Cardiac muscle cell (in vitro differentiated cells and primary cell): ENCODE results near the gene CYB561D1. TPM values are rescaled to one million over a fixed set of nuclear protein-coding genes. Genes with fewer than 3 reads are reported as not detected.

Experiments
- DNase-seq, 2 donors: peaks; one replicate each; pipeline versions ENCODE4 v3.0.0 to v3.0.0-alpha.2; 2010 to 2017; ENCODE audit warnings: low read depth in 1 of 2, low spot score in 1 of 2
- H3K27ac ChIP-seq: fragments of 200-600 bp; sonication (generic); 2 replicates; pipeline ENCODE4 v1.5.1; 2016
- H3K27me3 ChIP-seq: fragments of 200-600 bp; sonication (generic); 2 replicates; pipeline ENCODE4 v1.6.0; 2016; ENCODE audit warnings: control low read depth
- H3K36me3 ChIP-seq: fragments of 200-600 bp; sonication (generic); 2 replicates; pipeline ENCODE4 v1.5.1; 2016; ENCODE audit warnings: control low read depth
- H3K4me1 ChIP-seq: fragments of 200-600 bp; sonication (generic); 2 replicates; pipeline ENCODE4 v1.8.1; 2017; ENCODE audit warnings: low read depth, mild to moderate bottlenecking, mixed run types
- H3K4me3 ChIP-seq: fragments of 200-600 bp; sonication (generic); 2 replicates; pipeline ENCODE4 v1.5.1; 2016; ENCODE audit warnings: mild to moderate bottlenecking
- H3K9me3 ChIP-seq: fragments of 200-600 bp; sonication (generic); 2 replicates; pipeline ENCODE4 v1.5.1; 2017; ENCODE audit warnings: low read depth, mild to moderate bottlenecking, control low read depth
- CTCF ChIP-seq: IDR thresholded peaks from 2 replicates; pipeline ENCODE4 v1.5.1; 2012; ENCODE audit warnings: low read depth, mild to moderate bottlenecking, low read length
- polyA plus RNA-seq: library from polyadenylated mRNA; unstranded; fragments of >200 nt; fragmentation: Nextera tagmentation; extraction: Ambion mirVana; gene quantifications from 2 replicates; pipeline ENCODE4 v1.2.1, GENCODE V29; 2016
- total RNA-seq: library from RNA; depleted of rRNA; stranded (reverse); fragments of >200 nt; gene quantifications from 2 replicates; pipeline ENCODE4 v1.2.3, GENCODE V29; 2016

CYB561D1 gene
- total and polyA plus RNA-seq, 2 experiments from 2014 or later: 5.3 to 6.6 TPM

- H3K4me3 ChIP-seq: no peak overlapping the region
- H3K4me1 ChIP-seq: no peaks in the 10 kb centered on the region
- no peaks in the 10 kb centered on the region for H3K27me3 ChIP-seq
- no peaks in the 10 kb centered on the region for H3K9me3 ChIP-seq
- DNase-seq: no peak
- H3K27ac ChIP-seq: no peak overlapping the region
- TF ChIP-seq CTCF: no peak
- peaks cover 6% of the 10 kb centered on the region for H3K36me3 ChIP-seq
Measured at GRCh38 chr1:109487261-109487660, 6.6 kb upstream of the CYB561D1 start.

GRCh38 chr1:109488201-109488600 is 5.7 kb upstream of the CYB561D1 start:
- peaks cover 6% of the 10 kb centered on the region for H3K36me3 ChIP-seq
- H3K9me3 ChIP-seq: no peaks in the 10 kb centered on the region
- H3K4me1 ChIP-seq: no peaks in the 10 kb centered on the region
- H3K4me3 ChIP-seq: no peak overlapping the region
- no peak for DNase-seq
- no peaks in the 10 kb centered on the region for H3K27me3 ChIP-seq
- H3K27ac ChIP-seq: no peak overlapping the region
- no peak for TF ChIP-seq CTCF

- H3K27ac ChIP-seq: no peak overlapping the region
- peaks cover 6% of the 10 kb centered on the region for H3K36me3 ChIP-seq
- no peaks in the 10 kb centered on the region for H3K4me1 ChIP-seq
- DNase-seq: no peak
- no peak for TF ChIP-seq CTCF
- no peaks in the 10 kb centered on the region for H3K9me3 ChIP-seq
- no peaks in the 10 kb centered on the region for H3K27me3 ChIP-seq
- H3K4me3 ChIP-seq: no peak overlapping the region
Measured at GRCh38 chr1:109488696-109489095, 5.2 kb upstream of the CYB561D1 start.

GRCh38 chr1:109490029-109490933 is 3.6 kb upstream of the CYB561D1 start:
- H3K36me3 ChIP-seq: peaks cover 6% of the 10 kb centered on the region
- no peak overlapping the region for H3K4me3 ChIP-seq
- H3K27ac ChIP-seq: no peak overlapping the region
- peak; percentile 74 to 77 for DNase-seq
- no peaks in the 10 kb centered on the region for H3K27me3 ChIP-seq
- peak; percentile 91 for TF ChIP-seq CTCF
- H3K4me1 ChIP-seq: peaks cover 4% of the 10 kb centered on the region
- no peaks in the 10 kb centered on the region for H3K9me3 ChIP-seq

- no peak for TF ChIP-seq CTCF
- Histone ChIP-seq H3K27ac (no peak overlapping the region), H3K4me3 (no peak overlapping the region), H3K4me1 (peaks cover 4% of the 10 kb centered on the region), H3K27me3 (no peaks in the 10 kb centered on the region), H3K36me3 (peaks cover 6% of the 10 kb centered on the region), H3K9me3 (no peaks in the 10 kb centered on the region)
- DNase-seq: no peak
Measured at GRCh38 chr1:109490934-109491302, 3.0 kb upstream of the CYB561D1 start.
